Measurements from ENCODE around the gene SCD5. TPM values are rescaled to one million over a fixed set of nuclear protein-coding genes. Genes with fewer than 3 reads are reported as not detected.

The SCD5 gene
- total and polyA plus RNA-seq, 2 experiments from 2014 or later = 0.79 to 1.6 TPM

- TF ChIP-seq, protein P1, sequence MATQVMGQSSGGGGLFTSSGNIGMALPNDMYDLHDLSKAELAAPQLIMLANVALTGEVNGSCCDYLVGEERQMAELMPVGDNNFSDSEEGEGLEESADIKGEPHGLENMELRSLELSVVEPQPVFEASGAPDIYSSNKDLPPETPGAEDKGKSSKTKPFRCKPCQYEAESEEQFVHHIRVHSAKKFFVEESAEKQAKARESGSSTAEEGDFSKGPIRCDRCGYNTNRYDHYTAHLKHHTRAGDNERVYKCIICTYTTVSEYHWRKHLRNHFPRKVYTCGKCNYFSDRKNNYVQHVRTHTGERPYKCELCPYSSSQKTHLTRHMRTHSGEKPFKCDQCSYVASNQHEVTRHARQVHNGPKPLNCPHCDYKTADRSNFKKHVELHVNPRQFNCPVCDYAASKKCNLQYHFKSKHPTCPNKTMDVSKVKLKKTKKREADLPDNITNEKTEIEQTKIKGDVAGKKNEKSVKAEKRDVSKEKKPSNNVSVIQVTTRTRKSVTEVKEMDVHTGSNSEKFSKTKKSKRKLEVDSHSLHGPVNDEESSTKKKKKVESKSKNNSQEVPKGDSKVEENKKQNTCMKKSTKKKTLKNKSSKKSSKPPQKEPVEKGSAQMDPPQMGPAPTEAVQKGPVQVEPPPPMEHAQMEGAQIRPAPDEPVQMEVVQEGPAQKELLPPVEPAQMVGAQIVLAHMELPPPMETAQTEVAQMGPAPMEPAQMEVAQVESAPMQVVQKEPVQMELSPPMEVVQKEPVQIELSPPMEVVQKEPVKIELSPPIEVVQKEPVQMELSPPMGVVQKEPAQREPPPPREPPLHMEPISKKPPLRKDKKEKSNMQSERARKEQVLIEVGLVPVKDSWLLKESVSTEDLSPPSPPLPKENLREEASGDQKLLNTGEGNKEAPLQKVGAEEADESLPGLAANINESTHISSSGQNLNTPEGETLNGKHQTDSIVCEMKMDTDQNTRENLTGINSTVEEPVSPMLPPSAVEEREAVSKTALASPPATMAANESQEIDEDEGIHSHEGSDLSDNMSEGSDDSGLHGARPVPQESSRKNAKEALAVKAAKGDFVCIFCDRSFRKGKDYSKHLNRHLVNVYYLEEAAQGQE (IDR thresholded peaks at IDR 0.05; ENCODE audit: unreplicated experiment) = no peak
- no peak for TF ChIP-seq ZNF331 (CRISPR knock-in tag; IDR thresholded peaks at IDR 0.05; ENCODE audit: low read depth)
- TF ChIP-seq, protein P2, sequence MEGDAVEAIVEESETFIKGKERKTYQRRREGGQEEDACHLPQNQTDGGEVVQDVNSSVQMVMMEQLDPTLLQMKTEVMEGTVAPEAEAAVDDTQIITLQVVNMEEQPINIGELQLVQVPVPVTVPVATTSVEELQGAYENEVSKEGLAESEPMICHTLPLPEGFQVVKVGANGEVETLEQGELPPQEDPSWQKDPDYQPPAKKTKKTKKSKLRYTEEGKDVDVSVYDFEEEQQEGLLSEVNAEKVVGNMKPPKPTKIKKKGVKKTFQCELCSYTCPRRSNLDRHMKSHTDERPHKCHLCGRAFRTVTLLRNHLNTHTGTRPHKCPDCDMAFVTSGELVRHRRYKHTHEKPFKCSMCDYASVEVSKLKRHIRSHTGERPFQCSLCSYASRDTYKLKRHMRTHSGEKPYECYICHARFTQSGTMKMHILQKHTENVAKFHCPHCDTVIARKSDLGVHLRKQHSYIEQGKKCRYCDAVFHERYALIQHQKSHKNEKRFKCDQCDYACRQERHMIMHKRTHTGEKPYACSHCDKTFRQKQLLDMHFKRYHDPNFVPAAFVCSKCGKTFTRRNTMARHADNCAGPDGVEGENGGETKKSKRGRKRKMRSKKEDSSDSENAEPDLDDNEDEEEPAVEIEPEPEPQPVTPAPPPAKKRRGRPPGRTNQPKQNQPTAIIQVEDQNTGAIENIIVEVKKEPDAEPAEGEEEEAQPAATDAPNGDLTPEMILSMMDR (conservative IDR thresholded peaks at IDR 0.05; ENCODE audit: low read depth in 2 of 2) = no peak
- no peak for TF ChIP-seq JUNB (IDR thresholded peaks at IDR 0.05; ENCODE audit: unreplicated experiment)
- TF ChIP-seq EZH2 (IDR thresholded peaks at IDR 0.05; ENCODE audit: low read depth, unreplicated experiment) = no peak
- TF ChIP-seq ZNF114 (CRISPR knock-in tag; IDR thresholded peaks at IDR 0.05) = no peak
These were observed 131.5 kb downstream of the SCD5 start (continued) for GRCh38 chr4:82666970-82667665.

DNA sequence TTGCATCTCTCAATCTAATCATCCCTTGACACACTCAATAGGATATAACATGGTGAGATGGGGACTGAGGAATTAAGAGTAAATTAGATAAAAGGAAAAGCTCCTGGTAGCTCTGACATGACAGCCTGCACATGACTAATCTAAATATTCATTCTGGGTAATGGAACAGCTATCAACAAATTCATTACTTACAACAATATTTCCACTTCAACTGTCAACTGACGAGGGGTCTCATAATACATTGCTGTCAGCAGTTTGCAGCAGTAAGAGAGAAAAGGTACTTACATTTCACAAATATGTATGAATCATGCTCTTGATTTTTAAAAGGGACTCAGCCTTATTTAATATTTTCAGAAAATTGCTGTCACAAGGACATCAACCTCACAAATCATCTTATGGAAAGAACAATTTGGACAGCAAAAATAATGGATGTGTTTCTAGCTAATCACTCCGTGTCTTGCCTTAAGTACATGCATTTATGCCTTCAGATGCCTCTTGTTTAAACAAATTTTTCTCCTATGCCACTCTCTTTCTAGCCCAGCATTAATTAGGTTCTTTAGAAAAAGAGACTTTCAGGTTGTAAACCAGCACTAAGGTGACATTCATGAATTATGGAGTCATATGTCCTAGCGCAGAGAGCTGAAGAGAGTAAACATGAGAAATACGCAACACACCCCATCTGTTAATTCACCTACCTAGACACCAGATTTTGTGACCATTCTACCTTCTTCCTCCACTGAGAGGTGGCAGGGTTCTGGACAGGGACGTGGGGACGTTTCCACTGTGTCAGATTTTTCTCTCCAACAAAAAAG, 137.2 kb downstream of the SCD5 start:
- Mint-ChIP-seq H3K27me3 (ENCODE audit: insufficient read depth, low read depth, poor library complexity) (no peaks in the 10 kb centered on the region), H3K9me3 (no peaks in the 10 kb centered on the region), H3K4me1 (no peaks in the 10 kb centered on the region), H3K36me3 (ENCODE audit: low read depth) (no peaks in the 10 kb centered on the region), H3K27ac (no peak overlapping the region), H3K4me3 (no peak overlapping the region)
- H3K4me3 ChIP-seq = no peak overlapping the region
- no peak for ATAC-seq
- H3K4me1 ChIP-seq (ENCODE audit: insufficient read depth) = no peaks in the 10 kb centered on the region
- H4K20me1 ChIP-seq (replicated peaks; ENCODE audit: insufficient read depth) = no peaks in the 10 kb centered on the region
- H3K9me2 ChIP-seq (ENCODE audit: insufficient read depth) = no peaks in the 10 kb centered on the region
- no peak for DNase-seq (ENCODE audit: low spot score)
- no peaks in the 10 kb centered on the region for H3K79me2 ChIP-seq (replicated peaks; ENCODE audit: insufficient read depth)
- no peak overlapping the region for H3K4me2 ChIP-seq
- no peaks in the 10 kb centered on the region for H3K27me3 ChIP-seq (ENCODE audit: insufficient read depth)
- H3K36me3 ChIP-seq (ENCODE audit: insufficient read depth) = no peaks in the 10 kb centered on the region
- no peaks in the 10 kb centered on the region for H3F3A ChIP-seq (replicated peaks; ENCODE audit: low read depth)
- H3K27ac ChIP-seq (ENCODE audit: low read depth) = no peak overlapping the region
- H2AFZ ChIP-seq = no peak overlapping the region
- no peak for TF ChIP-seq EZH2 (IDR thresholded peaks at IDR 0.05; ENCODE audit: low read depth, unreplicated experiment)
- TF ChIP-seq STAT1 (IDR thresholded peaks at IDR 0.05; ENCODE audit: unreplicated experiment) = no peak
- TF ChIP-seq ZNF114 (CRISPR knock-in tag; IDR thresholded peaks at IDR 0.05) = no peak
- TF ChIP-seq, protein P3, sequence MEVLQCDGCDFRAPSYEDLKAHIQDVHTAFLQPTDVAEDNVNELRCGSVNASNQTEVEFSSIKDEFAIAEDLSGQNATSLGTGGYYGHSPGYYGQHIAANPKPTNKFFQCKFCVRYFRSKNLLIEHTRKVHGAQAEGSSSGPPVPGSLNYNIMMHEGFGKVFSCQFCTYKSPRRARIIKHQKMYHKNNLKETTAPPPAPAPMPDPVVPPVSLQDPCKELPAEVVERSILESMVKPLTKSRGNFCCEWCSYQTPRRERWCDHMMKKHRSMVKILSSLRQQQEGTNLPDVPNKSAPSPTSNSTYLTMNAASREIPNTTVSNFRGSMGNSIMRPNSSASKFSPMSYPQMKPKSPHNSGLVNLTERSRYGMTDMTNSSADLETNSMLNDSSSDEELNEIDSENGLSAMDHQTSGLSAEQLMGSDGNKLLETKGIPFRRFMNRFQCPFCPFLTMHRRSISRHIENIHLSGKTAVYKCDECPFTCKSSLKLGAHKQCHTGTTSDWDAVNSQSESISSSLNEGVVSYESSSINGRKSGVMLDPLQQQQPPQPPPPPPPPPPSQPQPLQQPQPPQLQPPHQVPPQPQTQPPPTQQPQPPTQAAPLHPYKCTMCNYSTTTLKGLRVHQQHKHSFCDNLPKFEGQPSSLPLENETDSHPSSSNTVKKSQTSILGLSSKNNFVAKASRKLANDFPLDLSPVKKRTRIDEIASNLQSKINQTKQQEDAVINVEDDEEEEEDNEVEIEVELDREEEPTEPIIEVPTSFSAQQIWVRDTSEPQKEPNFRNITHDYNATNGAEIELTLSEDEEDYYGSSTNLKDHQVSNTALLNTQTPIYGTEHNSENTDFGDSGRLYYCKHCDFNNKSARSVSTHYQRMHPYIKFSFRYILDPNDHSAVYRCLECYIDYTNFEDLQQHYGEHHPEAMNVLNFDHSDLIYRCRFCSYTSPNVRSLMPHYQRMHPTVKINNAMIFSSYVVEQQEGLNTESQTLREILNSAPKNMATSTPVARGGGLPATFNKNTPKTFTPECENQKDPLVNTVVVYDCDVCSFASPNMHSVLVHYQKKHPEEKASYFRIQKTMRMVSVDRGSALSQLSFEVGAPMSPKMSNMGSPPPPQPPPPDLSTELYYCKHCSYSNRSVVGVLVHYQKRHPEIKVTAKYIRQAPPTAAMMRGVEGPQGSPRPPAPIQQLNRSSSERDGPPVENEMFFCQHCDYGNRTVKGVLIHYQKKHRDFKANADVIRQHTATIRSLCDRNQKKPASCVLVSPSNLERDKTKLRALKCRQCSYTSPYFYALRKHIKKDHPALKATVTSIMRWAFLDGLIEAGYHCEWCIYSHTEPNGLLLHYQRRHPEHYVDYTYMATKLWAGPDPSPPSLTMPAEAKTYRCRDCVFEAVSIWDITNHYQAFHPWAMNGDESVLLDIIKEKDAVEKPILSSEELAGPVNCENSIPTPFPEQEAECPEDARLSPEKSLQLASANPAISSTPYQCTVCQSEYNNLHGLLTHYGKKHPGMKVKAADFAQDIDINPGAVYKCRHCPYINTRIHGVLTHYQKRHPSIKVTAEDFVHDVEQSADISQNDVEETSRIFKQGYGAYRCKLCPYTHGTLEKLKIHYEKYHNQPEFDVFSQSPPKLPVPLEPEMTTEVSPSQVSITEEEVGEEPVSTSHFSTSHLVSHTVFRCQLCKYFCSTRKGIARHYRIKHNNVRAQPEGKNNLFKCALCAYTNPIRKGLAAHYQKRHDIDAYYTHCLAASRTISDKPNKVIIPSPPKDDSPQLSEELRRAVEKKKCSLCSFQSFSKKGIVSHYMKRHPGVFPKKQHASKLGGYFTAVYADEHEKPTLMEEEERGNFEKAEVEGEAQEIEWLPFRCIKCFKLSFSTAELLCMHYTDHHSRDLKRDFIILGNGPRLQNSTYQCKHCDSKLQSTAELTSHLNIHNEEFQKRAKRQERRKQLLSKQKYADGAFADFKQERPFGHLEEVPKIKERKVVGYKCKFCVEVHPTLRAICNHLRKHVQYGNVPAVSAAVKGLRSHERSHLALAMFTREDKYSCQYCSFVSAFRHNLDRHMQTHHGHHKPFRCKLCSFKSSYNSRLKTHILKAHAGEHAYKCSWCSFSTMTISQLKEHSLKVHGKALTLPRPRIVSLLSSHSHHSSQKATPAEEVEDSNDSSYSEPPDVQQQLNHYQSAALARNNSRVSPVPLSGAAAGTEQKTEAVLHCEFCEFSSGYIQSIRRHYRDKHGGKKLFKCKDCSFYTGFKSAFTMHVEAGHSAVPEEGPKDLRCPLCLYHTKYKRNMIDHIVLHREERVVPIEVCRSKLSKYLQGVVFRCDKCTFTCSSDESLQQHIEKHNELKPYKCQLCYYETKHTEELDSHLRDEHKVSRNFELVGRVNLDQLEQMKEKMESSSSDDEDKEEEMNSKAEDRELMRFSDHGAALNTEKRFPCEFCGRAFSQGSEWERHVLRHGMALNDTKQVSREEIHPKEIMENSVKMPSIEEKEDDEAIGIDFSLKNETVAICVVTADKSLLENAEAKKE (CRISPR knock-in tag; IDR thresholded peaks at IDR 0.05) = no peak
- no peak for TF ChIP-seq EZH2phosphoT487 (IDR thresholded peaks at IDR 0.05; ENCODE audit: unreplicated experiment)

Measured in GM23338 (cell line).